Breast epithelium (tissue), 4 donors: ENCODE results near the gene ASTN2. TPM values are rescaled to one million over a fixed set of nuclear protein-coding genes. Genes with fewer than 3 reads are reported as not detected.

ENCODE experiments used
- DNase-seq, 2 donors: peaks; one replicate each; pipeline ENCODE4 v3.0.0-alpha.2; 2019; ENCODE audit warnings: low spot score in 2 of 2
- H3K27ac ChIP-seq, 2 donors: fragments of 200-600 bp; sonication (generic) in 1 of 2; one replicate each; pipeline ENCODE4 v1.5.1; 2016 to 2019; ENCODE audit warnings: mild to moderate bottlenecking in 1 of 2
- H3K27me3 ChIP-seq, 2 donors: fragments of 200-600 bp; sonication (generic) in 1 of 2; one replicate each; pipeline versions ENCODE4 v1.5.1 to v1.6.0; 2017 to 2019; ENCODE audit warnings: control low read depth in 1 of 2, mild to moderate bottlenecking in 1 of 2
- H3K36me3 ChIP-seq: fragments of 200-600 bp; one replicate; pipeline ENCODE4 v1.5.1; 2019
- H3K4me1 ChIP-seq, 2 donors: fragments of 200-600 bp; sonication (generic); one replicate each; pipeline ENCODE4 v1.5.1; 2016 to 2019; ENCODE audit warnings: control low read depth in 1 of 2
- H3K4me3 ChIP-seq, 3 donors: fragments of 200-600 bp; sonication (generic); 1 replicate in 2 of 3; 2 replicates in 1 of 3; pipeline ENCODE4 v1.5.1; 2016 to 2019; ENCODE audit warnings: mild to moderate bottlenecking in 3 of 3, moderate library complexity in 2 of 3
- H3K9me3 ChIP-seq, 2 donors: fragments of 200-600 bp; sonication (generic) in 1 of 2; one replicate each; pipeline ENCODE4 v1.5.1; 2016 to 2019; ENCODE audit warnings: control low read depth in 1 of 2
- POLR2A ChIP-seq: fragments of 450-650 bp; IDR thresholded peaks from one replicate; pipeline ENCODE4 v1.6.1; 2016; ENCODE audit warnings: antibody characterized with exemption, mild to moderate bottlenecking, moderate library complexity
- POLR2AphosphoS5 ChIP-seq, 3 donors: sonication (generic); formaldehyde crosslinking; IDR thresholded peaks; one replicate each; pipeline ENCODE4 v1.6.1; 2017; ENCODE audit warnings: antibody characterized with exemption in 3 of 3
- intact Hi-C: fragments of 100-400 bp; cut with DNase I; formaldehyde crosslinking; loops from one replicate; pipeline ENCODE4 v1.15.1; 2023; ENCODE audit warnings: low total_unique reads
- total RNA-seq, 3 donors: library from RNA; depleted of rRNA; stranded (reverse); fragments of >200 nt; gene quantifications; one replicate each; pipeline ENCODE4 v1.1.0, GENCODE V29; 2016
- TF ChIP-seq, protein P1 (sequence below), 3 donors: fragments of 450-650 bp; IDR thresholded peaks; one replicate each; pipeline ENCODE4 v1.5.1; 2016 to 2017; ENCODE audit warnings: antibody characterized with exemption in 3 of 3, mild to moderate bottlenecking in 3 of 3, moderate library complexity in 3 of 3

Gene ASTN2
- total RNA-seq, 3 donors from 2014 or later = 9.1 to 13.8 (median 9.8) TPM

DNA sequence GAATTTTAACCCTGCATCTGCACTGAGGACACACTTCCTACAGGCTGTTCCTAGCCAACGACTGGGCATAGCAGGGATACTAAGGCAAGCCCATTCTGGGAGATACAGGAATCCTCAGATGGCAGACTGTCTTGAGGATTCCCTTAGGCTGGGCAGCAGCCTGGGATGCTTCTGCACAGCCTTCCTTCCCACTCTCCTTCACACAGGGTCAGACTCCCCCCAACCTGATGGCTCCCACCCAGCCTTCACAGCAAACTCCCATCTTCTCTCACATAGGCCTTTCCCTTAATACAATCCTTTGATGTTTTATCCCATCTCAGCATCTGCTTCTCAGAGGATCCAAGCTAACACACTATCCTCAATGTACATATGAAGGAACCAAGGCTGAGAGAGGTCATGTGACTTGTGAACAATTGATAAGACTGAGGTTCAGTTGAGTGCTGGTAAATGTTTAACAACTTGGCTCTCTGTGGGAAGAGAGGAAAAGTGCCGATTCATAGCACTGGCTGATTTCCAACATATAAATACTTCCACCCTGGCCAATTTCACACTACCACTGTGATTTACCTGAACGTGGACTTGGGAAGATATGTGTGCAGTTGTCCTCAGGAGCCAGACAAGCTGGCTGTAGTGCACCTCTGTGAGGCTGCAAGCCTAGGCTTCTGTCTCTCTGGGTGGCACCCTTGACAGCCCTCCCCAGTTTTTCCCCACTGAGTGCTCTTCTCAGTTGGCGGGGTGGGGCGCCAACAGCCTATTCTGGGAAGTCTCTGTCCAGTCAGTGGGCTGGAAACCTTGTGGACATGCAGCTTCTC, 848.0 kb downstream of the ASTN2 start:
- no peak overlapping the region for H3K27ac ChIP-seq
- no peaks in the 10 kb centered on the region for H3K9me3 ChIP-seq
- intact Hi-C loops = no loop called here
- H3K4me3 ChIP-seq = no peak overlapping the region
- DNase-seq = no peak
- TF ChIP-seq POLR2A = no peak
- TF ChIP-seq, protein P1, sequence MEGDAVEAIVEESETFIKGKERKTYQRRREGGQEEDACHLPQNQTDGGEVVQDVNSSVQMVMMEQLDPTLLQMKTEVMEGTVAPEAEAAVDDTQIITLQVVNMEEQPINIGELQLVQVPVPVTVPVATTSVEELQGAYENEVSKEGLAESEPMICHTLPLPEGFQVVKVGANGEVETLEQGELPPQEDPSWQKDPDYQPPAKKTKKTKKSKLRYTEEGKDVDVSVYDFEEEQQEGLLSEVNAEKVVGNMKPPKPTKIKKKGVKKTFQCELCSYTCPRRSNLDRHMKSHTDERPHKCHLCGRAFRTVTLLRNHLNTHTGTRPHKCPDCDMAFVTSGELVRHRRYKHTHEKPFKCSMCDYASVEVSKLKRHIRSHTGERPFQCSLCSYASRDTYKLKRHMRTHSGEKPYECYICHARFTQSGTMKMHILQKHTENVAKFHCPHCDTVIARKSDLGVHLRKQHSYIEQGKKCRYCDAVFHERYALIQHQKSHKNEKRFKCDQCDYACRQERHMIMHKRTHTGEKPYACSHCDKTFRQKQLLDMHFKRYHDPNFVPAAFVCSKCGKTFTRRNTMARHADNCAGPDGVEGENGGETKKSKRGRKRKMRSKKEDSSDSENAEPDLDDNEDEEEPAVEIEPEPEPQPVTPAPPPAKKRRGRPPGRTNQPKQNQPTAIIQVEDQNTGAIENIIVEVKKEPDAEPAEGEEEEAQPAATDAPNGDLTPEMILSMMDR (IDR thresholded peaks at IDR 0.05) = no peak
- H3K27me3 ChIP-seq = no peaks in the 10 kb centered on the region
- H3K36me3 ChIP-seq = no peaks in the 10 kb centered on the region
- H3K4me1 ChIP-seq = no peaks in the 10 kb centered on the region

- no peak for DNase-seq
- Histone ChIP-seq H3K27ac (no peak overlapping the region), H3K27me3 (no peaks in the 10 kb centered on the region), H3K4me3 (no peak overlapping the region), H3K4me1 (no peaks in the 10 kb centered on the region), H3K9me3 (no peaks in the 10 kb centered on the region), H3K36me3 (no peaks in the 10 kb centered on the region)
- TF ChIP-seq, protein P1 (IDR thresholded peaks at IDR 0.05) = no peak
- no peak for TF ChIP-seq POLR2A
- TF ChIP-seq POLR2AphosphoS5 (IDR thresholded peaks at IDR 0.05) = no peak
- intact Hi-C loops = no loop called here
These were observed 848.9 kb downstream of the ASTN2 start for GRCh38 chr9:116565986-116566385.

GRCh38 chr9:116564266-116564793, 850.5 kb downstream of the ASTN2 start:
- intact Hi-C loops = no loop called here
- H3K27ac ChIP-seq = no peak overlapping the region
- H3K36me3 ChIP-seq = no peaks in the 10 kb centered on the region
- no peak for TF ChIP-seq POLR2A
- TF ChIP-seq, protein P1 (IDR thresholded peaks at IDR 0.05) = no peak
- TF ChIP-seq POLR2AphosphoS5 (IDR thresholded peaks at IDR 0.05) = no peak
- H3K4me3 ChIP-seq = no peak overlapping the region
- no peaks in the 10 kb centered on the region for H3K27me3 ChIP-seq
- no peaks in the 10 kb centered on the region for H3K9me3 ChIP-seq
- no peak for DNase-seq
- H3K4me1 ChIP-seq = no peaks in the 10 kb centered on the region

DNA sequence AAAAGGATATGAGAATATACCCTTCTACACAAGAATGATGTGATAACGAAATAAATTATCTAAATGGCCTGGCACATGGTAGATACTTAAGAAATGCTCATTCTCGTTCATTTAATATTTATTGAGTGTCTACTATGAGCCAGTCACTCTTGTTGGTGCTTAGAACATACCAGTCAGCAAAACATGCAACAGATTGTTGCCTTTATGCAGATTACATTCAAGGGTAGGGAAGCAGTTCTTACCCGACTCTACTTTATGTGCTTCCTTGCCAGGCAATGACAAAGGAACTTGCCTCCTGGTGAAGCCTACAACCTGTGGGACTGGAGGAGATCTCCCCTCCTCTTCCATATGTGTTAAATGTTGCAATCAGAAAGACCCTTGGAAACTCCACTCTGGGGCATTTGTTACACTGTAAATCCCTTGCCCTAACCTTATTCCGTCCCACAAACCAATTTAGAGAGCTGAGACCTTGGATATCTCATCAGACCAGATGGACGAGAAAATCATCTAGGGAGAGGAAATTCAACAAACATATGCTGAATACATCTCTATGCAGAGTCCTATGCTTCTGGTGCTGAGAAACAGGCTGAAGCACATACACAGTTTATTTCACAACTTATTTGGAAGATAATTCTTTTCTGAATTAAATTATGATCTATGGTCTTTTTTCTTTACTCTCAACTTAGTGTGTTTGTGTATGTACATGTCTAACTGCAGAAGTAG, 855.9 kb downstream of the ASTN2 start:
- Histone ChIP-seq H3K4me1 (no peaks in the 10 kb centered on the region), H3K27ac (no peak overlapping the region), H3K27me3 (no peaks in the 10 kb centered on the region), H3K36me3 (no peaks in the 10 kb centered on the region), H3K9me3 (no peaks in the 10 kb centered on the region), H3K4me3 (no peak overlapping the region)
- intact Hi-C loops = no loop called here
- TF ChIP-seq POLR2A = no peak
- TF ChIP-seq, protein P1 (IDR thresholded peaks at IDR 0.05) = no peak
- DNase-seq = no peak

DNA sequence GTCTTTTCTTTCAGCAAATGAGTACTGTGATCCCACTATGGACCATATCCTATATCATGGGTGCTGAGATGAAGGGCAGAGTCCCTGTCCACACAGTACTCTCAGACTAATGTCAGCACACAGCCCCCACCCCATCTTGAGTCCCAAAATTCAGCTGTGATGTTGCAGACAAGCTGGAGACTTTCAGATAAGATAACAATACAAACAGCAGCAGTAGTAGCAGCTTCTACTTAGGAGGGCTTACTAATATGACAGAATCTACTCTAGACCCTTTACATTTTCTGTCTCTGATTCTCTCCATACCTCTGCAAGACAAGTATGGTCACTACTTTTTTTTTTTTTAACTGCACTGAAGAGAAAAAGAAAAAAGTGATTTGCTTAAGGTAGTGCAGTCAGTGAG, 856.8 kb downstream of the ASTN2 start:
- no peaks in the 10 kb centered on the region for H3K9me3 ChIP-seq
- H3K4me1 ChIP-seq = no peaks in the 10 kb centered on the region
- no peak for DNase-seq
- TF ChIP-seq, protein P1 (IDR thresholded peaks at IDR 0.05) = no peak
- TF ChIP-seq POLR2A (no peak), POLR2AphosphoS5 (IDR thresholded peaks at IDR 0.05) (no peak)
- H3K27ac ChIP-seq = no peak overlapping the region
- no peaks in the 10 kb centered on the region for H3K27me3 ChIP-seq
- intact Hi-C loops = no loop called here
- no peaks in the 10 kb centered on the region for H3K36me3 ChIP-seq
- no peak overlapping the region for H3K4me3 ChIP-seq
